ENCODE measurements around the gene CDH16. TPM values are rescaled to one million over a fixed set of nuclear protein-coding genes. Genes with fewer than 3 reads are reported as not detected.
"Not testable (repeated sequence)": the region's sequence is repeated elsewhere in the genome, so short reads cannot be mapped to it uniquely, and the experiment has no call there.

CDH16 gene
- total RNA-seq, result not detected
- long read RNA-seq, donor 1, result 0 reads
- long read RNA-seq, donor 2, result 0 reads

GRCh38 chr16:66918803-66919568 is at the start of gene CDH16:
Gene CDH16, minus strand, starts transcription at chr16:66918885. Its CDS starts 820 bp downstream, at chr16:66918065.
- no peak for DNase-seq (ENCODE audit: low spot score)
- intact Hi-C loops (cut with DNase I), result no loop called here

GRCh38 chr16:66964049-66964448 is 45.4 kb upstream of the CDH16 start:
- DNase-seq (ENCODE audit: low spot score), result no peak
- intact Hi-C loops (cut with DNase I), result no loop called here

GRCh38 chr16:66961914-66962313 is 43.2 kb upstream of the CDH16 start:
- no peak for DNase-seq (ENCODE audit: low spot score)
- intact Hi-C loops (cut with DNase I), result no loop called here

- no peak for DNase-seq (ENCODE audit: low spot score)
- intact Hi-C loops (cut with DNase I), result no loop called here
Observed at GRCh38 chr16:66961065-66961744, 42.5 kb upstream of the CDH16 start, which contains the start of gene CES3. Gene CES3, plus strand, starts transcription at chr16:66961266. Its CDS starts 42 bp downstream, at chr16:66961308.

- intact Hi-C loops (cut with DNase I), result no loop called here
- no peak for DNase-seq (ENCODE audit: low spot score)
Observed at GRCh38 chr16:66960270-66960669, 41.6 kb upstream of the CDH16 start.

GRCh38 chr16:66959704-66960161 is 41.0 kb upstream of the CDH16 start:
- intact Hi-C loops (cut with DNase I), result no loop called here
- DNase-seq (ENCODE audit: low spot score), result peak; percentile 87

- no peak for DNase-seq (ENCODE audit: low spot score)
- intact Hi-C loops (cut with DNase I), result no loop called here
Observed at GRCh38 chr16:66958857-66959703, 40.4 kb upstream of the CDH16 start.

GRCh38 chr16:66956154-66956457 is 37.4 kb upstream of the CDH16 start:
- intact Hi-C loops (cut with DNase I), result loop anchor here in 1 of 2 donors (2.0 kb wide), 1 partner anchor 231 kb away; no protein-coding TSS in a partner anchor

GRCh38 chr16:66955363-66956153 is 36.9 kb upstream of the CDH16 start:
- intact Hi-C loops (cut with DNase I), result loop anchor here in 1 of 2 donors (2.0 kb wide), 1 partner anchor 231 kb away; no protein-coding TSS in a partner anchor
- not testable (repeated sequence) for DNase-seq (ENCODE audit: low spot score)

More at GRCh38 chr16:66956154-66956457, 37.4 kb upstream of the CDH16 start:
- DNase-seq (ENCODE audit: low spot score), result not testable (repeated sequence)

GRCh38 chr16:66954097-66954659 is 35.5 kb upstream of the CDH16 start:
- peak; percentile 90 for DNase-seq (ENCODE audit: low spot score)
- intact Hi-C loops (cut with DNase I), result no loop called here

GRCh38 chr16:66953462-66954096 is 34.9 kb upstream of the CDH16 start:
- no peak for DNase-seq (ENCODE audit: low spot score)
- intact Hi-C loops (cut with DNase I), result no loop called here

- no peak for DNase-seq (ENCODE audit: low spot score)
- intact Hi-C loops (cut with DNase I), result no loop called here
Observed at GRCh38 chr16:66952430-66953110, 33.9 kb upstream of the CDH16 start.

GRCh38 chr16:66950971-66951790 is 32.5 kb upstream of the CDH16 start:
- no peak for DNase-seq (ENCODE audit: low spot score)
- intact Hi-C loops (cut with DNase I), result no loop called here

- DNase-seq (ENCODE audit: low spot score), result no peak
- intact Hi-C loops (cut with DNase I), result no loop called here
Observed at GRCh38 chr16:66950437-66950836, 31.8 kb upstream of the CDH16 start.

GRCh38 chr16:66949472-66949871 is 30.8 kb upstream of the CDH16 start:
- intact Hi-C loops (cut with DNase I), result loop anchor here in 1 of 2 donors (1.0 kb wide), 1 partner anchor 206 kb away; no protein-coding TSS in a partner anchor
- no peak for DNase-seq (ENCODE audit: low spot score)

- intact Hi-C loops (cut with DNase I), result loop anchor here in 1 of 2 donors (1.0 kb wide), 1 partner anchor 206 kb away; no protein-coding TSS in a partner anchor
- no peak for DNase-seq (ENCODE audit: low spot score)
Observed at GRCh38 chr16:66948837-66949225, 30.1 kb upstream of the CDH16 start.

All from posterior vena cava (tissue), 2 donors.